ENCODE measurements around the gene ULK4.

ULK4 gene

GRCh38 chr3:41362638-41363559 is 599.0 kb downstream of the ULK4 start:
- peak; percentile 17 for DNase-seq (ENCODE audit: low spot score)

- DNase-seq (ENCODE audit: low spot score): no peak
Measured at GRCh38 chr3:41357271-41357670, 604.6 kb downstream of the ULK4 start.

GRCh38 chr3:41356775-41357174 is 605.1 kb downstream of the ULK4 start:
- DNase-seq (ENCODE audit: low spot score): no peak

GRCh38 chr3:41352510-41352909 is 609.4 kb downstream of the ULK4 start:
- DNase-seq (ENCODE audit: low spot score): peak; percentile 11

- no peak for DNase-seq (ENCODE audit: low spot score)
Measured at GRCh38 chr3:41350441-41350840, 611.5 kb downstream of the ULK4 start.

- no peak for DNase-seq (ENCODE audit: low spot score)
Measured at GRCh38 chr3:41348401-41348800, 613.5 kb downstream of the ULK4 start.

DNA sequence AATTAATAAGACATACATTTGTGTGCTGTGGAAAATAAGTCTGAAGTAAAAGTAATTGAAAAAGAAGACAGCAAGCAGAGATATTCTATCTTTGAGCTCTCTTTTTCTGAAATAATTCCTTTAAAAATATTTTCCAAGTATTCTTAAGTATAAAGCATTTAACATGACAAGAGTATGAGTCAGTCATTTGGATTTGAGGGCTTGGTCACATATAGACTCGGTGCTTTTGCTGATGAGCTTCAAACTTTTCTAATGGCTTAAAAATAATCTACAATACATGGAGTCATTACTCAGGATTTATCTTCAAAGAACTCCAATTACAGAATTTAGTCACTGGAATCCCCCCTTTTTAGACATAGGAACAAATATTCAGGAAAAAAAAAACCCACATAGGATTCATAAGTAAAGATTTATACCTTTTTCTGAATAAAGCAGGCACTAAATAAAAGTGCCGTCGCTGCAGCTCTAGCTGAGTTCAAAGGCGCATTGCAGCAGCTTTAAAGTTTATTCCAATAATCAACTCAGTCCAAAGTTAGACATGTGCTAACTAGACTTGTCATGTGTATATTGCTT is 615.1 kb downstream of the ULK4 start:
- DNase-seq (ENCODE audit: low spot score): no peak

- DNase-seq (ENCODE audit: low spot score): no peak
Measured at GRCh38 chr3:41345788-41346187, 616.1 kb downstream of the ULK4 start.

DNA sequence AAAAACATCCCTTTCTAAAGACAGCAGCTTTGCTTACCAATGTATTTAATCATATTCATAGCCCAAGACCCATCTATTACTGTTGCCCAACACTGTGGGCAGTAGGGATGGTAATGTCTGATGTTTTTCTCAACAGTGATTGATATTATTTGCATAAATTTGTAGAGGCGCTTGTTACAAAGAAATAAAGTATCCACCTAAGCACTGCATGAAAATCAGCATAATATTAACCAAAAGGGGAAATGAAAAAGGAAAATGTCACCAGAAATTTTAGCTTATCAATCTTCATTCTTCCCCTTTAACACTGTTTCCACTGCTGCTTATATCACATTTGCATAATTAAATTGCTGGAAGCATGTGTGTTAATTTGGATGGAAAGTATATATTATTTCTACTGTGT is 622.1 kb downstream of the ULK4 start:
- DNase-seq (ENCODE audit: low spot score): no peak

DNA sequence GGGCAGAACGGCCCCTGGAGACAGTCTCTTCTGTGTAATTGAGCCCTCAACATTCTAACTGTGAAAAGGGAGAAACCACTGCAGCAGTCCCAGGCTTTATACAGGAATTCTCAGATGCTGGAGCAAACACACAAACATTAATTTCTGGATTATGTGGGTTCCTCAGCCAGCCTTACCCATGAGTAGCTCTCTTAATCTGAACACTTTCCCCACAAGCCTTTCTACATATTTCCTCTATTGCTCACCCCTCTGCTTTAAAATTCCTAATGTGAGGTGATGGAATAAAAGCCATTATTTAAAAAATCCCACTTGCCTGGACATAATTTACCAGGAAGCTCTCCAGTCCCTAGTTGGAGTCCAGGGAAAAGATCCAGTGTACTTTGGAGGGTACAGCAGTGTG is 623.6 kb downstream of the ULK4 start:
- no peak for DNase-seq (ENCODE audit: low spot score)

GRCh38 chr3:41334426-41334825 is 627.5 kb downstream of the ULK4 start:
- no peak for DNase-seq (ENCODE audit: low spot score)

- DNase-seq (ENCODE audit: low spot score): no peak
Measured at GRCh38 chr3:41331041-41331440, 630.9 kb downstream of the ULK4 start.

GRCh38 chr3:41330465-41330864 is 631.4 kb downstream of the ULK4 start:
- DNase-seq (ENCODE audit: low spot score): no peak

DNA sequence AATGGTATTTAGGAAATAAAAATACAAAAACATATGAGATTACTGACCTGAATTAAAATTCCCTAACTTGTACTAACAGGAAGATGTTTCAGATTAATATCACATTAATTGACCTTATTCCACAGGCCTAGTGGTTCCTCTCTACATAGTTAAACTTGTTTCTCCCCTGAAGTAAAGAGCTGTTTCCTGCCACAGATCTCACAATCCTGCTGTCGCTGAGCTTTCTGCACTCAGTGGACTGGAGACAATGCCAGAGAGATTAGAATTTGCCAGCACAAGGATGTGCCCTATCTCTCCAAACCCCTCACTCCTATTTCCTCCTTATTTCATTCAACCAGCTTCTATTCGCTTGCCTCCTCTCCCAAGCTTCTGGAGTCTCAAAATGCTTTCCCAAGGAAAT is 632.0 kb downstream of the ULK4 start:
- DNase-seq (ENCODE audit: low spot score): no peak

DNA sequence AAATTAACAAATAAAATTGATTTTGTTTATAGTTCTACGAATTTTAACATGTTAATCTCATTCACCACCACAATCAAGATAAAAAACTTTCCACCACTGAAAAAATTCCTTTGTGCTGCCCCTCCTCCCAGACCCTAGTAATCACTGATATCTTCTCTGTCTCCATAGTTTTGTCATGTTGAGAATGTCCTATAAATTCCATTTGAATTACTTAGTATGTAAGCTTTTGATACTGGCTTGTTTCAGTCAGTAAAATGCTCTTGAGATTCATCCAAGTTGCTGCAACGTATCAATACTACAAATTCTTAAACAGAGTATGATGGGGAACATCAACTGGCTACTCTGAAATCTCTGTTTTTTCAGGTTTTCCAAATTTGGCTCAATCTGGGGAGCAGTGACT is 633.0 kb downstream of the ULK4 start:
- DNase-seq (ENCODE audit: low spot score): no peak

DNA sequence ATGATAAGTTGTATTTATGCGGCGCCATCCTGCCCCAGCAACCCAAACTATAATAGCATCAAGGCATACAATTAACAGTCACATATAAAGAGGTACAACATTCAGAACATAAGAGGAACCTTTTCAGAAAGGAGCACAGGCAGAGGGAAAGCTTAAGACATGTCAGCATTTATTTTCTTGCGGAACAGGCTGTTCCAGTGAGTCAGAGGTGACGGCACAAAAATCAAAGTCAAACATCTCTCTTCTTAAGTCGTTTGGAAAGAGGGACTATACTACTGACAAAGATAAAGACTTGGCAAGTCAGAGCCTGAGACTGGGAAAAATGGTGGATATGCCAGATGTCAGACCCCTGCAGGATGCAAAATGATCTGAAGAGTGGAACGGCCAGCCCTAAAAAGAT is 634.2 kb downstream of the ULK4 start:
- no peak for DNase-seq (ENCODE audit: low spot score)

DNA sequence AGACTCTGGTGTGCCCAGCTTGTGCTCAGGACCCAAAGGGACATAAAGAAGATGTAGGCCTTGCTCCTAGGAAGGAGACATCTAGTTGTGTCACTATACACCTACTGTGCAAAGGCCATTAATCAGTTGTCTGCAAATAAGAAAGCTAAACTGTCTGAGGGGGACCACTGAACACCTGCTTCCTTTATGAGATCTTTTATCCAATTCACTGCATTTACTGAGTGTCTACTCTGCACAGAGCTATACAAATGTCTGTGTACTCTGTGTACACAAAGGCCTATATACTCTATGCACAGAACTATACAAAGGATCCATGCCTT is 637.8 kb downstream of the ULK4 start:
- no peak for DNase-seq (ENCODE audit: low spot score)

GRCh38 chr3:41323467-41324155 is 638.3 kb downstream of the ULK4 start:
- DNase-seq (ENCODE audit: low spot score): no peak

GRCh38 chr3:41321642-41321980 is 640.3 kb downstream of the ULK4 start:
- no peak for DNase-seq (ENCODE audit: low spot score)

DNA sequence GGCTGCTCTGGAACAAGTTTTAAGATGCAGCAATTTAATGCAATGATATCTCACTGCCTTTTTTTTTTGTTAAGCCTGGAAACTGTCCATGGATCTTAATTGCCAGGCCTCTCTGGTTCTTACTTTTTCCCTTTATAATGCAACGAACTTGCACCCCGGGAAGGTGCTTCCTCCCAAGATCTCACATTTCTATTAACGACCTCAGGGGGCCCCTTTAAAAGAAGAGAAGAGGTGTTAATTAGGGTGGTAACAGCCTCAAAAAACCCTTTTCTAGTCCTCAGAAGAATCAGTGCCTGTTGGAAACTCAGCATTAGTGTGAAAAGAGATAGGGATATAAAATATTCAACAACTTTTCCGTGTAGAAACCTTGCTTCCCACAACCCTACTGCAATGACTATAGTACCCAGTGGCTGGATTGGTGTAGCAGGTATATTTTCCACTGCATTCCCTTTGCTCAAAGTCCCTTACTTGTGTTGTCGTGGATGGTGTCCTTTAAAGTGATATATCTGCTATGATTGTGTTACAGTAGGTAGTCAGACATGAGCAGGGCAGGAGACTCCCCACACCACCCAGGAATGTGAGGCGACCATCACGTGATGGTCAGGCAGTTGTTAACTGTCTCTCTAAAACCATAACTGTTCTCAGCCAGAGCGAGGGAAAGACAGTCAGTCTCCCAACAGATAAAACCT is 640.8 kb downstream of the ULK4 start:
- no peak for DNase-seq (ENCODE audit: low spot score)

- no peak for DNase-seq (ENCODE audit: low spot score)
Measured at GRCh38 chr3:41318520-41318919, 643.4 kb downstream of the ULK4 start.

DNA sequence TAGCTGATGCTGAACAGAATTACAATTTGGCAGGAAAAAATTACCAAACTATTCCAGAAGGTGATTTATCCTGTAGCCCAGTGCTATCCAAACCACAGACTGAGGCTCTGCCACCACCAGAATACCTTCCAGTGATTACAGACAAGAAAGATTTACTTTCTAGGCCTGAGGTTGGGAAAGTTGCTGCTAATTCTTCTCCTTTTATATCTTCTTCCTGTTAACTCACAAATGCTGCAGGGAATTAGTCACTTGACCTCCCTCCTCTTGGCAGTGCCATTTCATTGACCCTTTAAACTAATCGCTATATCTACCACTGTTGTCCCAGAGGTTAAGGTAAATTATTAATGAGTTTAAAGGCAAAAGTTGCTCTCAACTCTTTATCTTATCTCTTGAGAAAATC is 644.2 kb downstream of the ULK4 start:
- DNase-seq (ENCODE audit: low spot score): no peak

DNA sequence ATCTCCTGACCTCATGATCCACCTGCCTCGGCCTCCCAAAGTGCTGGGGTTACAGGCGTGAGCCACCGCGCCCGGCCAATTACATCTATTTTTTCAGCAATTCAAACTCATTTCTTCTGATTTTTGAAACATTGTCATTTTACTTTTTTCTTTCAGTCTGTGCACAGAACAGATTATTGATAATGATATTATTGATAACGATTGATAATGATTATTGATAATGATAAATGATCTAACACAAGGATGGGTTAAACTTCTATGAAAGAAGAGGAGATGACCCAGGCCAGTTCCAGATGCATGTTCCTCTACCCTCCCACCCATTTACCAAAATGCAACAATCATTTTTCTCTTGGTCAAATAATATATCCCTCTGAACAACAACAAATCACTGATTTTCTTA is 644.6 kb downstream of the ULK4 start:
- DNase-seq (ENCODE audit: low spot score): no peak

Data from pons (tissue), 1 donor.